ENCODE data around the gene PRDM16. TPM values are rescaled to one million over a fixed set of nuclear protein-coding genes. Genes with fewer than 3 reads are reported as not detected.

Gene PRDM16
- total and polyA plus RNA-seq, 4 donors, result 0.05 to 0.67 (median 0.19) TPM

DNA sequence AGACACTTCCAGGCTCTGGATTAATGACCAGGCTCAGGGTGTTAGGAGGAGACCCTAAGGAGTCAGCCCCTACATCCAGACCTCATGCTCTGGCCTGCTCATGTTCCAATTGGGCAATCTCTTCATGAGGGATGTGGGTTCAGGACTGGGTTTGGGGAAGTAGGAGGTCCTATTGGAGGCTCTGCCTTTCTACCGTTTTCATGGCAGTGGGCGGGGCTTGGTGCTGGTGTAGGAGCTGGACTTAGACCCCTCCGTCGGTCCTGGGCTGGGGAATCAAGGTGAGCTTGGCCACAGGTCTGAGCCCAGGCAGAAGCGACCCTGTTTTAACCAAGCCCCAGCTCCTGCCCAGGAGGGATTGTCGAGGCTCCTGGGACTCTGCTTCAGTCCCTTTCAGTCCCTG, 123.4 kb downstream of the PRDM16 start (continued):
- TF ChIP-seq REST (IDR thresholded peaks at IDR 0.05), result no peak
- no peak for TF ChIP-seq TAF1 (conservative IDR thresholded peaks at IDR 0.05)
- no peak for TF ChIP-seq HNF4G (IDR thresholded peaks at IDR 0.05)
- TF ChIP-seq NR2F2 (IDR thresholded peaks at IDR 0.05), result no peak
- TF ChIP-seq YY1 (IDR thresholded peaks at IDR 0.05), result no peak

GRCh38 chr1:3192825-3193224, 123.8 kb downstream of the PRDM16 start:
- H3K27ac ChIP-seq (ENCODE audit: low read depth in 1 of 2, low read length in 2 of 2), result no peak overlapping the region

More at GRCh38 chr1:3192825-3193224, 123.8 kb downstream of the PRDM16 start:
- Histone ChIP-seq H3K9me3 (ENCODE audit: control insufficient read depth in 4 of 4, low read length in 3 of 4) (no peaks in the 10 kb centered on the region), H3K9ac (ENCODE audit: low read depth in 1 of 2, low read length in 2 of 2) (no peak overlapping the region), H3K36me3 (ENCODE audit: control insufficient read depth in 4 of 4, insufficient read depth in 3 of 4, low read depth in 1 of 4, low read length in 3 of 4) (no peaks in the 10 kb centered on the region), H3K4me1 (ENCODE audit: control insufficient read depth in 4 of 4, insufficient read depth in 4 of 4, low read length in 3 of 4) (no peaks in the 10 kb centered on the region), H3K4me3 (ENCODE audit: low read depth in 1 of 3, low read length in 3 of 3) (no peak overlapping the region), H3K27me3 (ENCODE audit: control insufficient read depth in 4 of 4, insufficient read depth in 4 of 4, low read length in 3 of 4) (no peaks in the 10 kb centered on the region)
- TF ChIP-seq, protein P1, sequence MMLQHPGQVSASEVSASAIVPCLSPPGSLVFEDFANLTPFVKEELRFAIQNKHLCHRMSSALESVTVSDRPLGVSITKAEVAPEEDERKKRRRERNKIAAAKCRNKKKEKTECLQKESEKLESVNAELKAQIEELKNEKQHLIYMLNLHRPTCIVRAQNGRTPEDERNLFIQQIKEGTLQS (IDR thresholded peaks at IDR 0.05), result no peak
- TF ChIP-seq YY1 (IDR thresholded peaks at IDR 0.05) (no peak), MAX (IDR thresholded peaks at IDR 0.05) (no peak), RAD21 (IDR thresholded peaks at IDR 0.05) (no peak), HNF4G (IDR thresholded peaks at IDR 0.05) (no peak), HNF4A (conservative IDR thresholded peaks at IDR 0.05) (no peak), EGR1 (IDR thresholded peaks at IDR 0.05; ENCODE audit: low read depth in 2 of 2) (no peak), TAF1 (conservative IDR thresholded peaks at IDR 0.05) (no peak), FOXA1 (IDR thresholded peaks at IDR 0.05) (no peak), JUND (IDR thresholded peaks at IDR 0.05) (no peak), GABPA (IDR thresholded peaks at IDR 0.05 in 1 of 2, conservative IDR thresholded peaks at IDR 0.05 in 1 of 2) (no peak), FOXA2 (IDR thresholded peaks at IDR 0.05) (no peak), RXRA (IDR thresholded peaks at IDR 0.05) (no peak)
- TF ChIP-seq, protein P2, sequence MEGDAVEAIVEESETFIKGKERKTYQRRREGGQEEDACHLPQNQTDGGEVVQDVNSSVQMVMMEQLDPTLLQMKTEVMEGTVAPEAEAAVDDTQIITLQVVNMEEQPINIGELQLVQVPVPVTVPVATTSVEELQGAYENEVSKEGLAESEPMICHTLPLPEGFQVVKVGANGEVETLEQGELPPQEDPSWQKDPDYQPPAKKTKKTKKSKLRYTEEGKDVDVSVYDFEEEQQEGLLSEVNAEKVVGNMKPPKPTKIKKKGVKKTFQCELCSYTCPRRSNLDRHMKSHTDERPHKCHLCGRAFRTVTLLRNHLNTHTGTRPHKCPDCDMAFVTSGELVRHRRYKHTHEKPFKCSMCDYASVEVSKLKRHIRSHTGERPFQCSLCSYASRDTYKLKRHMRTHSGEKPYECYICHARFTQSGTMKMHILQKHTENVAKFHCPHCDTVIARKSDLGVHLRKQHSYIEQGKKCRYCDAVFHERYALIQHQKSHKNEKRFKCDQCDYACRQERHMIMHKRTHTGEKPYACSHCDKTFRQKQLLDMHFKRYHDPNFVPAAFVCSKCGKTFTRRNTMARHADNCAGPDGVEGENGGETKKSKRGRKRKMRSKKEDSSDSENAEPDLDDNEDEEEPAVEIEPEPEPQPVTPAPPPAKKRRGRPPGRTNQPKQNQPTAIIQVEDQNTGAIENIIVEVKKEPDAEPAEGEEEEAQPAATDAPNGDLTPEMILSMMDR (IDR thresholded peaks at IDR 0.05; ENCODE audit: low read depth, low read length, missing input control), result no peak
- TF ChIP-seq, protein P3, sequence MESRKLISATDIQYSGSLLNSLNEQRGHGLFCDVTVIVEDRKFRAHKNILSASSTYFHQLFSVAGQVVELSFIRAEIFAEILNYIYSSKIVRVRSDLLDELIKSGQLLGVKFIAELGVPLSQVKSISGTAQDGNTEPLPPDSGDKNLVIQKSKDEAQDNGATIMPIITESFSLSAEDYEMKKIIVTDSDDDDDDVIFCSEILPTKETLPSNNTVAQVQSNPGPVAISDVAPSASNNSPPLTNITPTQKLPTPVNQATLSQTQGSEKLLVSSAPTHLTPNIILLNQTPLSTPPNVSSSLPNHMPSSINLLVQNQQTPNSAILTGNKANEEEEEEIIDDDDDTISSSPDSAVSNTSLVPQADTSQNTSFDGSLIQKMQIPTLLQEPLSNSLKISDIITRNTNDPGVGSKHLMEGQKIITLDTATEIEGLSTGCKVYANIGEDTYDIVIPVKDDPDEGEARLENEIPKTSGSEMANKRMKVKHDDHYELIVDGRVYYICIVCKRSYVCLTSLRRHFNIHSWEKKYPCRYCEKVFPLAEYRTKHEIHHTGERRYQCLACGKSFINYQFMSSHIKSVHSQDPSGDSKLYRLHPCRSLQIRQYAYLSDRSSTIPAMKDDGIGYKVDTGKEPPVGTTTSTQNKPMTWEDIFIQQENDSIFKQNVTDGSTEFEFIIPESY (IDR thresholded peaks at IDR 0.05), result no peak
- 94% methylated on average over 18 of the region's 18 CpGs for WGBS
- no peak for DNase-seq (ENCODE audit: low spot score)
